ENCODE measurements around the gene DNASE1L3. TPM values are rescaled to one million over a fixed set of nuclear protein-coding genes. Genes with fewer than 3 reads are reported as not detected.

Gene DNASE1L3
- total RNA-seq, 1 experiment from 2014 or later, result not detected

- no peak for DNase-seq (ENCODE audit: low read depth)
Measured at GRCh38 chr3:58158442-58159153, 52.2 kb downstream of the DNASE1L3 start.

DNA sequence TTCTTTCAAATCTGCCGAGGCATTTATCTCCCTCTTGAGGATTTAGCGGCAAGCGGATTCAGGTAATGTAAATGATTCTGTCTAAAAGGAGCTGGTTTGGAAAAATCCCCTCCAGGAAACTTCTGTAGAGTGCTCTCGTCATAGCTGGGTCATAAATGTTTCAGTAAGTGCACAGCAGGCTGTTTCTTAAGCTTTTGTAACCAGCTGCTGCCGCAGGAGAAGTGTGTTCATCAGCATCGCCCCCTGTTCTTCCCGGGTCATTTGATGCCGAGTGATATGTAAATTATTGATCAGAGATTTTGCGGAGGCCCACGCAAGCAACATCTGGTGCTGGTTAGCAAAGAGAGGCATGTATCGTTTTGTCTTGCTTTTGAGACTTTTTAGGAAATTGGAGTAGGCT is 53.1 kb downstream of the DNASE1L3 start:
- DNase-seq (ENCODE audit: low read depth), result no peak

DNA sequence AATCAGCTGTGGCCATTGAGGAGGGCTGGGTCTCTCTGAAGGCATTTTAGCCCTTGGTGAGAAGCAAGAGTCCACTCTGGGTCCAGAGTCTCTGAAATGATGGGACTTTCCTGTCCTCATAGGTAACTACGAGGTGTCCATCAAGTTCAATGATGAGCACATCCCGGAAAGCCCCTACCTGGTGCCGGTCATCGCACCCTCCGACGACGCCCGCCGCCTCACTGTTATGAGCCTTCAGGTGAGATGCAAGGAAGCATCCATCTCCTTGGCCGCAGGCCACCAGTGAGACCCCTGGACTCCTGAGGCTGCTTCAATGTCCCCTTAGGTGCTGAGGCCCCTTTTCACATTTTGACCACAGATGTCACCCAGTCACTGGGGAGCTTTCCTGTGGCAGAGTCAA is 54.9 kb downstream of the DNASE1L3 start:
- DNase-seq (ENCODE audit: low read depth), result no peak

- DNase-seq (ENCODE audit: low read depth), result no peak
Measured at GRCh38 chr3:58154626-58155449, 55.9 kb downstream of the DNASE1L3 start.

GRCh38 chr3:58153371-58153770 is 57.4 kb downstream of the DNASE1L3 start:
- DNase-seq (ENCODE audit: low read depth), result no peak

DNA sequence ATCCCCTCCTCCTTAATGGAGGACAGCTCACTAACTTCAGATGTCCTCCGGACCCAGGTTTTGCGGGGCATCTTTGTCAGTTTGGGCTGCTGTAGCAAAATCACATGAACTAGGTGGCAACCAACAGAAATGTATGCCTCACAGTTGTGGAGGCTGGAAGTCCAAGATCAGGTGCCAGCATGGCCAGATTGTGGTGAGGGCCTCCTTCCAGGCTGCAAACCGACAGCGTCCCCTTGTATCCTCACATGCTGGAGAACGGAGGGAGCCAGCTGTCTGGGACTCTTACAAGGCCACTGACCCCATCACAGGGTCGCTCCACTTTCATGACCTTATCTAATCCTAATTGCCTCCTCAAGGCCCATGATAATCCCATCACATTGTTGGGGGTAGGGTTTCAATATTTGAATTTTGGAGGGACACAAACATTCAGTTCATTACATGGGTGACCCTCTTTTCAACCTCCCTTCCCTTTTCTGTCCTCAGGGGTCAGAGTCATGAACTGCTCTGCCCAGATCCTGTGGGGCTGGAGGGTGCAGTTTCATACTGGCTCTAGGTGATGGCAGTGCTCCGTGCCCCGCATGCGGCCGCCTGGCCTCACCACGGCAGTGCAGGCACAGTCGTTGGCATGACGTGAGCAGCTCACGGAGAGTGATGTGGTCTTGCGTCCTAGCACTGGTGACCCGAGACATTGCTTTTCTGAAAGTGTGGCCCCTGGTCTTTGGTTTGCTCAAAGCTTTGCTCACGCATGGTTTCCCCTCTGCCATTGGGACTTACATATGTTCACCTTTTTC is 58.4 kb downstream of the DNASE1L3 start:
- no peak for DNase-seq (ENCODE audit: low read depth)

DNA sequence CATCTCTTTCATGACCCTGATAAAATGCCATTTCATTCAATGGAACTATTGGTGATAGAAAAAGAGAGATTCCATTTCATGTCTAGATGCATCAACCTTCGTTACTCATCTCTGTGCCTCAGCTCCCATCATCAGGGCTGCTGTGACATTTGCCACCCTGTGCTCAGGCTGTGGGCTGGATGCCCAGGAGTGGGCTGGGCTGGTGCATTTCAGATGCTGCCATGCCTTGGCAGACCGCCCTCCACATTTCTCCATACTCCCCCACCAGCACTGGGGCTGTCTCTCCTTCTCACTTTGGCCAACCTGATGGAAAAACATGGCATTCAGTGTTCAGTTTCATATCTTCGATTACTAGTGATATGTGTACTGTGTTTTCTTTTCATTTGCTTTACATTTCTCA is 59.1 kb downstream of the DNASE1L3 start:
- no peak for DNase-seq (ENCODE audit: low read depth)

GRCh38 chr3:58150810-58151199 is 60.0 kb downstream of the DNASE1L3 start:
- no peak for DNase-seq (ENCODE audit: low read depth)

GRCh38 chr3:58150130-58150809 is 60.5 kb downstream of the DNASE1L3 start:
- DNase-seq (ENCODE audit: low read depth), result no peak

DNA sequence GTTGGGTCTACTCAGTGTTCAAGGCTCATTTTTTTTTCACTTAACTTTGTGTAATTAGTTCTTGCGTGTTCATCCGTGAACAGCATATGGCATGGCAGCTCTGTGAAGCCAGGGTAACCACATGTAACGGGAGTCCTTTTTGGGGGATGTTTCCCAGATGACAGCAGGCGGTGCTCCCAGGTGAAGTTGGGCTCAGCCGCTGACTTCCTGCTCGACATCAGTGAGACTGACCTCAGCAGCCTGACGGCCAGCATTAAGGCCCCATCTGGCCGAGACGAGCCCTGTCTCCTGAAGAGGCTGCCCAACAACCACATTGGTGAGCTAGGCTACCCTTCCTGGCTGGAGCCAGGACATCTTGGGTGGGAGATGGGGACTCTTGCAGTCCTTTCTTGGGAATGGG is 62.7 kb downstream of the DNASE1L3 start:
- DNase-seq (ENCODE audit: low read depth), result no peak

DNA sequence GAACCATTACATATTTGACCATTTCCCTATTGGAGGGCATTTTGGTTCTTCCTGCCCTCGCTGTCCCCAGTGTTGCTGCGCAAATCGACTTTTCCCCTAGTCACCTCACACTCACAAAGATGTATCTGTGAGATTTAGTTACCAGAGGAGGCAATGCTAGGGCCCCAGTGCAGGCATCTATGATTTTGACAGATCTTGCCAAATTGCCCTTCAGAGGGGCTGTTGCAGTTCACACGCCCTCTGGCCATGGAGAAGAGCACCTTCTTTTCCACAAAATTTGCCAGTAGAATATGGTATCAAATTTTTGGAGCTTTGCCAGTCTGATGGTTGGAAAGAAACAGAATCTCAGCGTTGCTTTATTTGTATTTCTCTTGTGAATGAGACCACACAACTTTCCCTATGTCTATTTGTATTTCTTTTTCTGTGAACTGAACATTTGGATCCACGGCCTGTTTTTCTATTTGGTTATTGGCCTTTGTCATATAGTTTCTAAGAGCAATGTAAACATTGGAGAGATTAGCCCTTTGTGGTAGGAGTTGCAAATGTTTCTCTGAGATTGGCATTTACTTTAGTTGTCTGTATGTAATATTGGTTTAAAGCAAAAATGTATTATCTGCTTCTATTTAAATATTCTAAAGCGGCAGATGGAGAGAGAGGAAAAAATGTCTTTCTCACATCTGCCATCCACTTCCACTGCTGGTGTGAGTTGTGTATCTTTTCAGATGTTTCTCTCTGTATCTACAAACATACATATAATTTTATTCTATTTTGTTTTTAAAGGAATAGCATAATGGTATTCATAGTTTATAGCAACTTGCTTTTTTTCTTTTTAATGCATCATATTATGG is 66.1 kb downstream of the DNASE1L3 start:
- no peak for DNase-seq (ENCODE audit: low read depth)

DNA sequence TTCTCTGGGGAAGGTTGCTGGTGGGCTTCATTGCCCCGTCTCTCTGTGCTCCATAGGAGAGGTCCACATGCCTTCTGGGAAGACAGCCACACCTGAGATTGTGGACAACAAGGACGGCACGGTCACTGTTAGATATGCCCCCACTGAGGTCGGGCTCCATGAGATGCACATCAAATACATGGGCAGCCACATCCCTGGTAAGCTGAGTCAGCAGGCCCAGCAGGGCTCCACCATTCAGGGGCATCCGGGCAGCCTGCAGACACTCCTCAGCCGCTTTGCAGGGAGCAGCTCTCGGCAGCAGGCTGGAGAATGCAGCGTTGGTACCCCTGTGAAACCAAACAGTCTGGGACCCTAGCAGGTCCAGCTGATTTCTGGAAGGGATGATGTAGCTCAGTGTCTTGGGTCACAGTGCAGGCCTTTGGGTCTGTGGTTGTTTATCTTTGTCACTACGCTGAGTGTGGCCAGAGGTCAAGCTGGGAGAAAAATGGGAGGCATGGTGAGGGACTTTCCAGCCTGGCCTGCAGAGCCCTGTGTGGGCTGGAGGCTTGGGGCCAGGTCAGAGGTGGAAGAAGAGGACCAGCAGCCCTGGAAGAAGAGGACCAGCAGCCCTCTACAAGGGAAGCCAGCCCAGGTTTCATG is 67.2 kb downstream of the DNASE1L3 start:
- no peak for DNase-seq (ENCODE audit: low read depth)

Other genes starting within 250 kb of the DNASE1L3 start
- gene FLNB, start 202.6 kb downstream of the DNASE1L3 start, total RNA-seq (2014; rRNA removed; shearing (Covaris generic)), result 87.9 and 97.5 TPM in 2 replicates
- 5.1 and 6.2 TPM in 2 replicates for gene ABHD6, start 26.8 kb upstream of the DNASE1L3 start, total RNA-seq (2014; rRNA removed; shearing (Covaris generic))
- 14.3 and 17.8 TPM in 2 replicates for gene RPP14, start 95.3 kb upstream of the DNASE1L3 start, total RNA-seq (2014; rRNA removed; shearing (Covaris generic))
- gene HTD2, start 95.5 kb upstream of the DNASE1L3 start, total RNA-seq (2014; rRNA removed; shearing (Covaris generic)), result 11.5 and 18.8 TPM in 2 replicates
- gene PXK, start 121.9 kb upstream of the DNASE1L3 start, total RNA-seq (2014; rRNA removed; shearing (Covaris generic)), result 23.6 and 33.7 TPM in 2 replicates
- gene PDHB, start 222.9 kb upstream of the DNASE1L3 start, total RNA-seq (2014; rRNA removed; shearing (Covaris generic)), result 115 and 119 TPM in 2 replicates